Liver (tissue), 9 donors: ENCODE measurements around the gene SEC22C. TPM values are rescaled to one million over a fixed set of nuclear protein-coding genes. Genes with fewer than 3 reads are reported as not detected.

Experiments
- DNase-seq: peaks from one replicate; pipeline ENCODE4 v3.0.0-alpha.2; 2017; ENCODE audit warnings: low spot score
- H3K27ac ChIP-seq, 2 donors: one replicate each; pipeline ENCODE4 v1.7.0; 2013; ENCODE audit warnings: inconsistent platforms in 2 of 2, low read length in 2 of 2, control low read depth in 1 of 2, low read depth in 1 of 2, mild to moderate bottlenecking in 1 of 2
- H3K27me3 ChIP-seq, 4 donors: one replicate each; pipeline versions ENCODE4 v1.6.1 to v1.7.0; 2013; ENCODE audit warnings: low read length in 3 of 4, inconsistent platforms in 1 of 4, mild to moderate bottlenecking in 1 of 4, moderate library complexity in 1 of 4; ENCODE audit not compliant: control insufficient read depth in 4 of 4, insufficient read depth in 4 of 4
- H3K36me3 ChIP-seq, 4 donors: one replicate each; pipeline versions ENCODE4 v1.6.1 to v1.7.0; 2013; ENCODE audit warnings: low read length in 3 of 4, mild to moderate bottlenecking in 3 of 4, low read depth in 1 of 4, moderate library complexity in 1 of 4; ENCODE audit not compliant: control insufficient read depth in 4 of 4, insufficient read depth in 3 of 4
- H3K4me1 ChIP-seq, 4 donors: one replicate each; pipeline versions ENCODE4 v1.6.1 to v1.7.0; 2013; ENCODE audit warnings: low read length in 3 of 4, mild to moderate bottlenecking in 3 of 4, moderate library complexity in 1 of 4; ENCODE audit not compliant: control insufficient read depth in 4 of 4, insufficient read depth in 4 of 4
- H3K4me3 ChIP-seq, 3 donors: one replicate each; pipeline versions ENCODE4 v1.6.1 to v1.7.0; 2013; ENCODE audit warnings: low read length in 3 of 3, control low read depth in 1 of 3, low read depth in 1 of 3, mild to moderate bottlenecking in 1 of 3
- H3K9ac ChIP-seq, 2 donors: one replicate each; pipeline ENCODE4 v1.7.0; 2013; ENCODE audit warnings: low read length in 2 of 2, mild to moderate bottlenecking in 2 of 2, moderate library complexity in 2 of 2, control low read depth in 1 of 2, low read depth in 1 of 2
- H3K9me3 ChIP-seq, 4 donors: one replicate each; pipeline versions ENCODE4 v1.6.1 to v1.7.0; 2013; ENCODE audit warnings: low read length in 3 of 4; ENCODE audit not compliant: control insufficient read depth in 4 of 4
- GABPA ChIP-seq, 2 donors: IDR thresholded peaks in 1 of 2; conservative IDR thresholded peaks in 1 of 2; 2 replicates each; pipeline ENCODE4 v1.6.1; 2016; ENCODE audit warnings: antibody characterized with exemption in 2 of 2, mild to moderate bottlenecking in 1 of 2, moderate library complexity in 1 of 2
- HNF4G ChIP-seq: IDR thresholded peaks from 2 replicates; pipeline ENCODE4 v1.6.1; 2016; ENCODE audit warnings: antibody characterized with exemption
- JUND ChIP-seq, 2 donors: IDR thresholded peaks; 2 replicates each; pipeline ENCODE4 v1.6.1; 2016; ENCODE audit warnings: antibody characterized with exemption in 2 of 2
- NR2F2 ChIP-seq: IDR thresholded peaks from 2 replicates; pipeline ENCODE4 v1.6.1; 2016; ENCODE audit warnings: antibody characterized with exemption
- RAD21 ChIP-seq, 2 donors: IDR thresholded peaks; 2 replicates each; pipeline ENCODE4 v1.6.1; 2016; ENCODE audit warnings: antibody characterized with exemption in 2 of 2, mild to moderate bottlenecking in 2 of 2
- RXRA ChIP-seq, 2 donors: IDR thresholded peaks; 2 replicates each; pipeline ENCODE4 v1.6.1; 2017 to 2018; ENCODE audit warnings: antibody characterized with exemption in 2 of 2, mild to moderate bottlenecking in 1 of 2
- SP1 ChIP-seq: IDR thresholded peaks from 2 replicates; pipeline ENCODE4 v1.6.1; 2018; ENCODE audit warnings: antibody characterized with exemption, mild to moderate bottlenecking
- TAF1 ChIP-seq: conservative IDR thresholded peaks from 2 replicates; pipeline ENCODE4 v1.6.1; 2016; ENCODE audit warnings: antibody characterized with exemption, mild to moderate bottlenecking
- YY1 ChIP-seq: IDR thresholded peaks from 2 replicates; pipeline ENCODE4 v1.6.1; 2016; ENCODE audit warnings: antibody characterized with exemption, mild to moderate bottlenecking
- WGBS: extraction: QIAGEN DNeasy Blood & Tissue Kit; methylation state at CpG from one replicate; pipeline ENCODE4 v1.1.7; 2013; 5-methylcytosine and 5-hydroxymethylcytosine counted together
- polyA plus RNA-seq, 2 donors: library from polyadenylated mRNA; stranded (reverse) in 1 of 2; unstranded in 1 of 2; fragments of 200-250 nt in 1 of 2; fragments of >200 nt in 1 of 2; fragmentation: Nextera tagmentation in 1 of 2; extraction: Ambion mirVana in 1 of 2; gene quantifications; one replicate each; pipeline versions ENCODE4 v1.2.1 to v1.2.3, GENCODE V29; 2013 to 2015
- total RNA-seq, 2 donors: library from RNA; depleted of rRNA; stranded (reverse); fragments of >200 nt; gene quantifications; one replicate each; pipeline ENCODE4 v1.2.3, GENCODE V29; 2014
- TF ChIP-seq, protein P1 (sequence below): IDR thresholded peaks from 2 replicates; pipeline ENCODE4 v1.6.1; 2016; ENCODE audit warnings: antibody characterized with exemption
- TF ChIP-seq, protein P2 (sequence below): IDR thresholded peaks from 2 replicates; pipeline ENCODE4 v1.6.1; 2016; ENCODE audit warnings: antibody characterized with exemption, mild to moderate bottlenecking
- TF ChIP-seq, protein P3 (sequence below): fragments of 150-350 bp; IDR thresholded peaks from 2 replicates; pipeline ENCODE4 v1.5.1; 2017; ENCODE audit warnings: improper control_type of control experiment, low read depth, low read length; ENCODE audit not compliant: missing input control
- TF ChIP-seq, protein P4 (sequence below): IDR thresholded peaks from 2 replicates; pipeline ENCODE4 v1.6.1; 2016; ENCODE audit warnings: antibody characterized with exemption
- donor health status: healthy.
- donor health status: healthy.
- donor health status: healthy.
- donor health status: healthy.
- donor health status: healthy.

The SEC22C gene
- total and polyA plus RNA-seq, 4 donors, result 14.5 to 48.5 (median 17.8) TPM

DNA sequence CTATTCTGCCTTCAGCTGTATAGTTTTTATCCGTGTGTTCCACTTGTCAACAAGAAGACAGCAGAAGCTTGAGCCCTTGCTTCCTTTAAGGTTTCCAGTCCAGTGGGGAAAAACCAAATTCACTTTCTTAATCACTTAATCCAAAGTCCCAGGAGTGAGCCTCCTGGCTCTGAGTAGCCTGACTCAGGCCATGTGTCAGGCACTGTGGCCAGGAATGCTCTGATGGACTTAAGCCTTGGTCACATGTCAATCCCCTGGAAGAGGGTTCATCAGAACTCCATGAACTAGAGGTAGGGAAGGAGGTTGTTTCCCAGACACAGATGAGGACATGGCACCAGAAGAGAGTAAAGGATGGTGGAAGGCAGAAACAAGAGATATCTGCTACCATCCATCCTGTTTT lies 70.6 kb downstream of the SEC22C start:
- TF ChIP-seq, protein P1, sequence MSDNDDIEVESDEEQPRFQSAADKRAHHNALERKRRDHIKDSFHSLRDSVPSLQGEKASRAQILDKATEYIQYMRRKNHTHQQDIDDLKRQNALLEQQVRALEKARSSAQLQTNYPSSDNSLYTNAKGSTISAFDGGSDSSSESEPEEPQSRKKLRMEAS, result no peak
- TF ChIP-seq TAF1 (no peak), HNF4G (no peak), SP1 (no peak)
- TF ChIP-seq, protein P2, sequence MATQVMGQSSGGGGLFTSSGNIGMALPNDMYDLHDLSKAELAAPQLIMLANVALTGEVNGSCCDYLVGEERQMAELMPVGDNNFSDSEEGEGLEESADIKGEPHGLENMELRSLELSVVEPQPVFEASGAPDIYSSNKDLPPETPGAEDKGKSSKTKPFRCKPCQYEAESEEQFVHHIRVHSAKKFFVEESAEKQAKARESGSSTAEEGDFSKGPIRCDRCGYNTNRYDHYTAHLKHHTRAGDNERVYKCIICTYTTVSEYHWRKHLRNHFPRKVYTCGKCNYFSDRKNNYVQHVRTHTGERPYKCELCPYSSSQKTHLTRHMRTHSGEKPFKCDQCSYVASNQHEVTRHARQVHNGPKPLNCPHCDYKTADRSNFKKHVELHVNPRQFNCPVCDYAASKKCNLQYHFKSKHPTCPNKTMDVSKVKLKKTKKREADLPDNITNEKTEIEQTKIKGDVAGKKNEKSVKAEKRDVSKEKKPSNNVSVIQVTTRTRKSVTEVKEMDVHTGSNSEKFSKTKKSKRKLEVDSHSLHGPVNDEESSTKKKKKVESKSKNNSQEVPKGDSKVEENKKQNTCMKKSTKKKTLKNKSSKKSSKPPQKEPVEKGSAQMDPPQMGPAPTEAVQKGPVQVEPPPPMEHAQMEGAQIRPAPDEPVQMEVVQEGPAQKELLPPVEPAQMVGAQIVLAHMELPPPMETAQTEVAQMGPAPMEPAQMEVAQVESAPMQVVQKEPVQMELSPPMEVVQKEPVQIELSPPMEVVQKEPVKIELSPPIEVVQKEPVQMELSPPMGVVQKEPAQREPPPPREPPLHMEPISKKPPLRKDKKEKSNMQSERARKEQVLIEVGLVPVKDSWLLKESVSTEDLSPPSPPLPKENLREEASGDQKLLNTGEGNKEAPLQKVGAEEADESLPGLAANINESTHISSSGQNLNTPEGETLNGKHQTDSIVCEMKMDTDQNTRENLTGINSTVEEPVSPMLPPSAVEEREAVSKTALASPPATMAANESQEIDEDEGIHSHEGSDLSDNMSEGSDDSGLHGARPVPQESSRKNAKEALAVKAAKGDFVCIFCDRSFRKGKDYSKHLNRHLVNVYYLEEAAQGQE, result no peak
- TF ChIP-seq, protein P3, sequence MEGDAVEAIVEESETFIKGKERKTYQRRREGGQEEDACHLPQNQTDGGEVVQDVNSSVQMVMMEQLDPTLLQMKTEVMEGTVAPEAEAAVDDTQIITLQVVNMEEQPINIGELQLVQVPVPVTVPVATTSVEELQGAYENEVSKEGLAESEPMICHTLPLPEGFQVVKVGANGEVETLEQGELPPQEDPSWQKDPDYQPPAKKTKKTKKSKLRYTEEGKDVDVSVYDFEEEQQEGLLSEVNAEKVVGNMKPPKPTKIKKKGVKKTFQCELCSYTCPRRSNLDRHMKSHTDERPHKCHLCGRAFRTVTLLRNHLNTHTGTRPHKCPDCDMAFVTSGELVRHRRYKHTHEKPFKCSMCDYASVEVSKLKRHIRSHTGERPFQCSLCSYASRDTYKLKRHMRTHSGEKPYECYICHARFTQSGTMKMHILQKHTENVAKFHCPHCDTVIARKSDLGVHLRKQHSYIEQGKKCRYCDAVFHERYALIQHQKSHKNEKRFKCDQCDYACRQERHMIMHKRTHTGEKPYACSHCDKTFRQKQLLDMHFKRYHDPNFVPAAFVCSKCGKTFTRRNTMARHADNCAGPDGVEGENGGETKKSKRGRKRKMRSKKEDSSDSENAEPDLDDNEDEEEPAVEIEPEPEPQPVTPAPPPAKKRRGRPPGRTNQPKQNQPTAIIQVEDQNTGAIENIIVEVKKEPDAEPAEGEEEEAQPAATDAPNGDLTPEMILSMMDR, result no peak
- Histone ChIP-seq H3K27ac (peak overlapping the region in 1 of 2 donors; percentile 15), H3K9me3 (no peaks in the 10 kb centered on the region), H3K4me1 (peaks cover 0 to 4% (median 0%) of the 10 kb centered on the region in 4 donors), H3K4me3 (no peak overlapping the region), H3K36me3 (no peaks in the 10 kb centered on the region), H3K9ac (no peak overlapping the region), H3K27me3 (no peaks in the 10 kb centered on the region)
- 86% methylated on average over 1 of the region's 1 CpG for WGBS
- no peak for DNase-seq

DNA sequence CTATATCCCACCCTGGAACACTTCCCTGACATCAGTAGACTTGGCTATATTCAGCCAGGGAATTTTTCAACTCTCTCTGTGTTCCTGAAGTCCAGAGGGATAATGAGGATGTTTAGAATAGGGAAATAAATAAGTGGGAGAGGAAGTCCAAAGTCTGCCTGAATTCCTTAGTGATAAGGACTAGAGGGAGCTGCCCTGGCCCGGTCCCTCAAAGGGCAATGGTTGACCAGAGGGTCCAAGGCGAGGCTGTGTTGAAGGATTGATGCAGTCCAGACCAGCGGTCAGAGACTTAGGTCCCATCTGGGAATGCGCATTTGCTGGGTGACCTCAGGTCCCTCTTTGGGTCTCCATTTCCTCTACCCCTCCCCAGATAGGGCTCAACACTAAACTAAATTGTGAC lies 71.4 kb downstream of the SEC22C start:
- no peaks in the 10 kb centered on the region for H3K36me3 ChIP-seq
- WGBS, result 77% methylated on average over 4 of the region's 4 CpGs
- peak; percentile 98 for TF ChIP-seq NR2F2
- no peak for TF ChIP-seq GABPA (IDR thresholded peaks at IDR 0.05 in 1 of 2, conservative IDR thresholded peaks at IDR 0.05 in 1 of 2)
- TF ChIP-seq, protein P4, sequence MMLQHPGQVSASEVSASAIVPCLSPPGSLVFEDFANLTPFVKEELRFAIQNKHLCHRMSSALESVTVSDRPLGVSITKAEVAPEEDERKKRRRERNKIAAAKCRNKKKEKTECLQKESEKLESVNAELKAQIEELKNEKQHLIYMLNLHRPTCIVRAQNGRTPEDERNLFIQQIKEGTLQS, result no peak
- no peak for TF ChIP-seq RAD21 (IDR thresholded peaks at IDR 0.05)
- TF ChIP-seq RXRA (IDR thresholded peaks at IDR 0.05), result peak; percentile 55 to 68
- peak; percentile 37 for TF ChIP-seq SP1
- TF ChIP-seq, protein P1, result no peak
- TF ChIP-seq HNF4G, result no peak
- TF ChIP-seq YY1, result no peak
- no peak for TF ChIP-seq JUND (IDR thresholded peaks at IDR 0.05)
- TF ChIP-seq TAF1, result no peak
- TF ChIP-seq, protein P2, result peak; percentile 73
- H3K4me1 ChIP-seq, result no peaks in the 10 kb centered on the region
- no peak overlapping the region for H3K27ac ChIP-seq
- no peak for DNase-seq
- H3K27me3 ChIP-seq, result no peaks in the 10 kb centered on the region
- H3K4me3 ChIP-seq, result no peak overlapping the region
- no peaks in the 10 kb centered on the region for H3K9me3 ChIP-seq
- H3K9ac ChIP-seq, result no peak overlapping the region
